Caco-2 (cell line): ENCODE measurements around the gene PARM1. TPM values are rescaled to one million over a fixed set of nuclear protein-coding genes. Genes with fewer than 3 reads are reported as not detected.

Experiments
- BruUV-seq: library from RNA; stranded (reverse); fragments of 400-500 nt; replicated peaks from 2 replicates; lab custom pipeline; 2021; lab: Mats Ljungman, UMichigan
- CTCF ChIA-PET: fragments of 300-600 bp; sonication (Branson Sonifier 250); formaldehyde crosslinking; loops from one replicate; lab custom pipeline; 2022; ENCODE audit warnings: antibody characterized with exemption; lab: Charles Lee
- POLR2A ChIA-PET: fragments of 300-600 bp; sonication (Branson Sonifier 250); formaldehyde crosslinking; loops from one replicate; lab custom pipeline; 2022; ENCODE audit warnings: antibody characterized with exemption; lab: Charles Lee
- DNase-seq, 2 experiments: peaks; one replicate each; pipeline versions ENCODE4 v3.0.0 to v3.0.0-alpha.2; 2020 to 2022
- H3K27me3 ChIP-seq: replicated peaks from 2 replicates; pipeline ENCODE4 v1.6.0; 2011; ENCODE audit warnings: low read length; ENCODE audit not compliant: control insufficient read depth, insufficient read depth
- H3K36me3 ChIP-seq: 2 replicates; pipeline ENCODE4 v1.5.1; 2011; ENCODE audit warnings: low read length; ENCODE audit not compliant: control insufficient read depth, insufficient read depth
- H3K4me1 ChIP-seq: fragments of 250-450 bp; sonication (Bioruptor Pico); 2 replicates; pipeline ENCODE4 v1.5.1; 2020; ENCODE audit warnings: mild to moderate bottlenecking
- H3K4me3 ChIP-seq: 2 replicates; pipeline ENCODE4 v1.5.1; 2011; ENCODE audit warnings: low read depth, mild to moderate bottlenecking, control low read depth, low read length
- H3K9me3 ChIP-seq: fragments of 250-450 bp; sonication (Bioruptor Pico); 2 replicates; pipeline ENCODE4 v1.5.1; 2020; ENCODE audit warnings: mild to moderate bottlenecking, moderate library complexity
- H3K27ac Mint-ChIP-seq: one replicate; pipeline ENCODE4 v1.8.0; 2022; ENCODE audit warnings: mixed read lengths; ENCODE audit not compliant: unreplicated experiment
- H3K27me3 Mint-ChIP-seq: one replicate; pipeline ENCODE4 v1.8.0; 2022; ENCODE audit warnings: mixed read lengths; ENCODE audit not compliant: insufficient read depth, unreplicated experiment
- H3K36me3 Mint-ChIP-seq: one replicate; pipeline ENCODE4 v1.8.0; 2022; ENCODE audit warnings: mild to moderate bottlenecking, mixed read lengths; ENCODE audit not compliant: insufficient read depth, unreplicated experiment
- H3K4me1 Mint-ChIP-seq: one replicate; pipeline ENCODE4 v1.8.0; 2022; ENCODE audit warnings: low read depth, mixed read lengths; ENCODE audit not compliant: unreplicated experiment
- H3K4me3 Mint-ChIP-seq: one replicate; pipeline ENCODE4 v1.8.0; 2022; ENCODE audit warnings: mild to moderate bottlenecking, moderate library complexity, mixed read lengths; ENCODE audit not compliant: unreplicated experiment
- H3K9me3 Mint-ChIP-seq: one replicate; pipeline ENCODE4 v1.8.0; 2022; ENCODE audit warnings: mixed read lengths; ENCODE audit not compliant: unreplicated experiment
- intact Hi-C: fragments of 100-400 bp; cut with micrococcal nuclease; formaldehyde crosslinking; loops from one replicate; pipeline ENCODE4 v1.10.0; 2022; ENCODE audit not compliant: unreplicated experiment
- total RNA-seq: library from RNA; stranded (reverse); gene quantifications from 2 replicates; pipeline ENCODE4 v1.2.3, GENCODE V29; 2022
- TF ChIP-seq, protein P1 (sequence below), 2 experiments: fragments of 200-600 bp in 1 of 2; IDR thresholded peaks; 1 replicate in 1 of 2; 2 replicates in 1 of 2; pipeline versions ENCODE4 v1.5.1 to v1.8.0; 2011 to 2022; ENCODE audit warnings: antibody characterized with exemption in 1 of 2, control low read depth in 1 of 2, inconsistent platforms in 1 of 2, low read depth in 1 of 2, low read length in 1 of 2, mild to moderate bottlenecking in 1 of 2, moderate library complexity in 1 of 2; ENCODE audit not compliant: insufficient read depth in 1 of 2, severe bottlenecking in 1 of 2, unreplicated experiment in 1 of 2

Gene PARM1
- total RNA-seq, 1 experiment from 2014 or later = 1.7 TPM

DNA sequence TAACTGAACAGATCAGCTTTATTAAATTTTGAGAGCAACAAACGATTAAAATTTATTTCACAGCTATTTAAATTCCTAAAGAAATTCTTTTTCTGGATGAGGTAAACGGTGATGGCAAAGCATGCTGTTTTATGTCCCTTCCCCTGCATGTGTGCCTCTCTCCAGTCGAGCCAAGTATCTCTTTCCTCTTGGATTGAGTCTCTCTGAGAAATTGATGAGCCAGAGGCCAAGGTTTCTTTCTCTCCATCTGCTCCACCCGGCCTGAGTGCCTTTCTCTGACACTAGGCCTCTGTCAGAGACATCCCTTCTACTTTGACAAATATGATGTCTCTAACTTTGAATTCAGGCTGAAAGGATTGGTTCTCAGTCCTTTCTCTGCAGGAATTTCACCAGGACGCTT is 42.6 kb upstream of the PARM1 start:
- no peaks in the 10 kb centered on the region for H3K36me3 Mint-ChIP-seq
- H3K27ac Mint-ChIP-seq = no peak overlapping the region
- H3K4me1 Mint-ChIP-seq = no peaks in the 10 kb centered on the region
- DNase-seq = no peak
- H3K4me3 Mint-ChIP-seq = no peak overlapping the region
- peaks cover 22% of the 10 kb centered on the region for H3K27me3 Mint-ChIP-seq
- no peaks in the 10 kb centered on the region for H3K9me3 Mint-ChIP-seq
- H3K27me3 ChIP-seq = no peaks in the 10 kb centered on the region
- TF ChIP-seq, protein P1, sequence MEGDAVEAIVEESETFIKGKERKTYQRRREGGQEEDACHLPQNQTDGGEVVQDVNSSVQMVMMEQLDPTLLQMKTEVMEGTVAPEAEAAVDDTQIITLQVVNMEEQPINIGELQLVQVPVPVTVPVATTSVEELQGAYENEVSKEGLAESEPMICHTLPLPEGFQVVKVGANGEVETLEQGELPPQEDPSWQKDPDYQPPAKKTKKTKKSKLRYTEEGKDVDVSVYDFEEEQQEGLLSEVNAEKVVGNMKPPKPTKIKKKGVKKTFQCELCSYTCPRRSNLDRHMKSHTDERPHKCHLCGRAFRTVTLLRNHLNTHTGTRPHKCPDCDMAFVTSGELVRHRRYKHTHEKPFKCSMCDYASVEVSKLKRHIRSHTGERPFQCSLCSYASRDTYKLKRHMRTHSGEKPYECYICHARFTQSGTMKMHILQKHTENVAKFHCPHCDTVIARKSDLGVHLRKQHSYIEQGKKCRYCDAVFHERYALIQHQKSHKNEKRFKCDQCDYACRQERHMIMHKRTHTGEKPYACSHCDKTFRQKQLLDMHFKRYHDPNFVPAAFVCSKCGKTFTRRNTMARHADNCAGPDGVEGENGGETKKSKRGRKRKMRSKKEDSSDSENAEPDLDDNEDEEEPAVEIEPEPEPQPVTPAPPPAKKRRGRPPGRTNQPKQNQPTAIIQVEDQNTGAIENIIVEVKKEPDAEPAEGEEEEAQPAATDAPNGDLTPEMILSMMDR (IDR thresholded peaks at IDR 0.05; ENCODE audit: insufficient read depth in 1 of 2, low read depth in 1 of 2, low read length in 1 of 2, severe bottlenecking in 1 of 2, unreplicated experiment in 1 of 2) = no peak
- no peaks in the 10 kb centered on the region for H3K36me3 ChIP-seq
- H3K9me3 ChIP-seq = no peaks in the 10 kb centered on the region
- ChIA-PET CTCF (no interaction called here), POLR2A (no interaction called here)
- intact Hi-C loops = no loop called here
- no peaks in the 10 kb centered on the region for H3K4me1 ChIP-seq
- no peak overlapping the region for H3K4me3 ChIP-seq
- BruUV-seq = no TSS peak

GRCh38 chr4:74891037-74891436 is 41.9 kb upstream of the PARM1 start:
- BruUV-seq = no TSS peak
- CTCF ChIA-PET = no interaction called here
- POLR2A ChIA-PET = no interaction called here
- H3K4me1 Mint-ChIP-seq = no peaks in the 10 kb centered on the region
- no peak overlapping the region for H3K4me3 Mint-ChIP-seq
- H3K9me3 Mint-ChIP-seq = no peaks in the 10 kb centered on the region
- DNase-seq = no peak
- Histone ChIP-seq H3K9me3 (no peaks in the 10 kb centered on the region), H3K4me1 (no peaks in the 10 kb centered on the region), H3K4me3 (no peak overlapping the region), H3K36me3 (no peaks in the 10 kb centered on the region), H3K27me3 (no peaks in the 10 kb centered on the region)
- H3K27me3 Mint-ChIP-seq = peaks cover 22% of the 10 kb centered on the region
- intact Hi-C loops = no loop called here
- no peaks in the 10 kb centered on the region for H3K36me3 Mint-ChIP-seq
- H3K27ac Mint-ChIP-seq = no peak overlapping the region
- TF ChIP-seq, protein P1 (IDR thresholded peaks at IDR 0.05; ENCODE audit: insufficient read depth in 1 of 2, low read depth in 1 of 2, low read length in 1 of 2, severe bottlenecking in 1 of 2, unreplicated experiment in 1 of 2) = no peak

DNA sequence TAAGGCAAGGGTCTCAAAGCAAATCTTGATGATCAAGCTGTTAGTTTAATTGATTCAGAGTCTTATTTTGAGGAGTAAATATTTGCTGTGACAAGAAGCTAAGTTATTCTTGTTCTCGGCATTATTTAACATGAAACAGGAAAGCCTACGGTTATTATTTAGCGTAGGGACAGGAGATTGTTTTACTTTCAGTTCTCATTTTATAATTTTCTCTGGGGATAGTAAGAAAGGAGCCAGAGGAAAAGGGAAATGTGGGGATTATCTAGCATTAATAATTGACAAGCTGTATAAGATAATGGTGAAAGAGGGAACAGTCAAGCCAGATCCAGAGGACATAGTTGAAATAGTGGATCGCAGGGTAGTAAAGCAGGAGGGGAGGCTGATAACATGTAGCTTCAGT is 39.7 kb upstream of the PARM1 start:
- no peak overlapping the region for H3K27ac Mint-ChIP-seq
- H3K9me3 ChIP-seq = no peaks in the 10 kb centered on the region
- no peaks in the 10 kb centered on the region for H3K36me3 Mint-ChIP-seq
- BruUV-seq = no TSS peak
- no peaks in the 10 kb centered on the region for H3K36me3 ChIP-seq
- POLR2A ChIA-PET = no interaction called here
- no peak overlapping the region for H3K4me3 Mint-ChIP-seq
- no peak for DNase-seq
- peaks cover 19% of the 10 kb centered on the region for H3K27me3 Mint-ChIP-seq
- no peaks in the 10 kb centered on the region for H3K27me3 ChIP-seq
- H3K4me1 ChIP-seq = no peaks in the 10 kb centered on the region
- TF ChIP-seq, protein P1 (IDR thresholded peaks at IDR 0.05; ENCODE audit: insufficient read depth in 1 of 2, low read depth in 1 of 2, low read length in 1 of 2, severe bottlenecking in 1 of 2, unreplicated experiment in 1 of 2) = no peak
- H3K4me1 Mint-ChIP-seq = no peaks in the 10 kb centered on the region
- CTCF ChIA-PET = interaction anchor here (0.6 kb wide), 1 partner anchor 619 kb away, joined by 4 read pairs; no protein-coding TSS in a partner anchor
- intact Hi-C loops = no loop called here
- H3K9me3 Mint-ChIP-seq = no peaks in the 10 kb centered on the region
- no peak overlapping the region for H3K4me3 ChIP-seq
